C4-2B (cell line): Measurements from ENCODE around the gene KANK2.

Experiments used
- ZFX ChIP-seq: fragments of 450-650 bp; IDR thresholded peaks from 2 replicates; pipeline ENCODE4 v1.6.1; 2017
- TF ChIP-seq, protein P1 (sequence below): fragments of 450-650 bp; conservative IDR thresholded peaks from 2 replicates; pipeline ENCODE4 v1.5.1; 2017; ENCODE audit warnings: mild to moderate bottlenecking

DNA sequence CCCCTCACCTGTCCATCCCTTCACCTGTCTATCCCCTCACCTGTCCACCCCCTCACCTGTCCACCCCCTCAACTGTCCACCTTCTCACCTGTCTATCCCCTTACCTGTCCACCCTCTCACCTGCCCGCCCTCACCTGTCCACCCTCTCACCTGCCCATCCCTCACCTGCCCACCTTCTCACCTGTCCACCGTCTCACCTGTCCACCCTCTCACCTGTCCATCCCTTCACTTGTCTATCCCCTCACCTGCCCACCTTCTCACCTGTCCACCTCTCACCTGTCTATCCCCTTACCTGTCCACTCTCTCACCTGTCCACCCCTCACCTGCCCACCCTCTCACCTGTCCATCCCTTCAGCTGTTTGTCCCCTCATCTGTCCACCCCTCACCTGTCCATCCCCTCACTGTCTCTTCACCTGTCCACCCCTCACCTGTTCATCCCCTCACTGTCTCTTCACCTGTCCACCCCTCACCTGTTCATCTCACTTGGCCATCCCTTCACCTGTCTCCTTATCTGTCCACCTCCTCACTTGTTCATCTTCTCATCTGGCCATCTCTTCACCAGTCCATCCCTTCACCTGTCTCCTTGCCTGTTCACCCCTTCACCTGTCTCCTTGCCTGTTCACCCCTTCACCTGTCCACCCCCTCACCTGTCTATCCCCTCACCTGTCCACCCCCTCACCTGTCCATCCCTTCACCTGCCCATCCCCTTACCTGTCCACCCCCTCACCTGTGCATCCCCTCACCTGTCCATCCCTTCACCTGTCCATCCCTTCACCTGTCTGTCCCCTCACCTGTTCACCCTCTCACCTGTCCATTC lies 12.7 kb upstream of the KANK2 start:
- TF ChIP-seq, protein P1, sequence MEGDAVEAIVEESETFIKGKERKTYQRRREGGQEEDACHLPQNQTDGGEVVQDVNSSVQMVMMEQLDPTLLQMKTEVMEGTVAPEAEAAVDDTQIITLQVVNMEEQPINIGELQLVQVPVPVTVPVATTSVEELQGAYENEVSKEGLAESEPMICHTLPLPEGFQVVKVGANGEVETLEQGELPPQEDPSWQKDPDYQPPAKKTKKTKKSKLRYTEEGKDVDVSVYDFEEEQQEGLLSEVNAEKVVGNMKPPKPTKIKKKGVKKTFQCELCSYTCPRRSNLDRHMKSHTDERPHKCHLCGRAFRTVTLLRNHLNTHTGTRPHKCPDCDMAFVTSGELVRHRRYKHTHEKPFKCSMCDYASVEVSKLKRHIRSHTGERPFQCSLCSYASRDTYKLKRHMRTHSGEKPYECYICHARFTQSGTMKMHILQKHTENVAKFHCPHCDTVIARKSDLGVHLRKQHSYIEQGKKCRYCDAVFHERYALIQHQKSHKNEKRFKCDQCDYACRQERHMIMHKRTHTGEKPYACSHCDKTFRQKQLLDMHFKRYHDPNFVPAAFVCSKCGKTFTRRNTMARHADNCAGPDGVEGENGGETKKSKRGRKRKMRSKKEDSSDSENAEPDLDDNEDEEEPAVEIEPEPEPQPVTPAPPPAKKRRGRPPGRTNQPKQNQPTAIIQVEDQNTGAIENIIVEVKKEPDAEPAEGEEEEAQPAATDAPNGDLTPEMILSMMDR, result no peak
- TF ChIP-seq ZFX, result no peak
